DMS153 treated with DMSO at 0.1 percent for 48 hours (cell line): ENCODE results near the gene FAM184B.
"Not testable (repeated sequence)": the region's sequence is repeated elsewhere in the genome, so short reads cannot be mapped to it uniquely, and the experiment has no call there.

ENCODE experiments used
- DNase-seq: peaks from one replicate; lab custom pipeline; 2025; ENCODE audit not compliant: unreplicated experiment; lab: John Stamatoyannopoulos, UW

The FAM184B gene

DNA sequence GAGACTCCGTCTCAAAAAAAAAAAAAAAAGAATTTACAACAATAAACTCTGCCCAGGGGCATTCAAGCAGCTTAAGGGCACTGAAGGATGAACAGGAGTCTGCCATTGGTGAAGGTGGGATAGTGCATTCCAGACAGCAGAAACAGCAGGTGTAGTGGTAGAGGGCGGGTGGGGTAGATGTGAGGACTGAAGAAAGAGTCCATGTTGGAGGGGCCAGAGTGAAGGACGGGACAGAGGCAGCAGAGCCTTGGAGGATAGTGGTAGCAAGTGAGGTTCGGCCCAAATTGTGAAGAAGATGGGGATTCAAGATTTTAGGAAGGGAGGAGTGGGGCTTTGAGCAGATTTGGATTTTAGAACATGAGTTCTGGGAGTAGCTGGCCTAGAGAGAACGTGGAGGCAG, 91.3 kb downstream of the FAM184B start:
- DNase-seq, result no peak

DNA sequence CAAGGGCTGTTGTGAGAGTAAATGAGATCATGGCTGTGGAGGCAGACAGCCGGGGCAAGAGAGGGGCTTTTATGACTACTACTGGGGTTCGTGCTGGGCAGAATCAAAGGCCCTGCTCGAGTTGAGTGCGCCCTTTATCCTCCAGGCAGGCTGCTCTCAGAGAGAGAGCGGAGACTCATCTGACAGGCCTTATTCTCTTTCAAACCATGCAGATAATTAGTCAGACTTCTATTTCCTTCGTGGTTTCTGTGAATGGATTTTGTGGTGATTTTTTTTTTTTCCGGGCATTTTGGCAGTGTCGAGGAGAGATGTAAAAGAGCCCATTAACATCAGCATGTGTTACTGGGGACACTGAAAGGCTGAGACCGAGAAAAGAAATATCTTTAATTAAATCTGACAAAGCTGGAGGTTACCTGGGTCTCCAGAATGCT, 93.4 kb downstream of the FAM184B start:
- no peak for DNase-seq

- DNase-seq, result no peak
Measured at GRCh38 chr4:17687237-17687857, 94.1 kb downstream of the FAM184B start.

DNA sequence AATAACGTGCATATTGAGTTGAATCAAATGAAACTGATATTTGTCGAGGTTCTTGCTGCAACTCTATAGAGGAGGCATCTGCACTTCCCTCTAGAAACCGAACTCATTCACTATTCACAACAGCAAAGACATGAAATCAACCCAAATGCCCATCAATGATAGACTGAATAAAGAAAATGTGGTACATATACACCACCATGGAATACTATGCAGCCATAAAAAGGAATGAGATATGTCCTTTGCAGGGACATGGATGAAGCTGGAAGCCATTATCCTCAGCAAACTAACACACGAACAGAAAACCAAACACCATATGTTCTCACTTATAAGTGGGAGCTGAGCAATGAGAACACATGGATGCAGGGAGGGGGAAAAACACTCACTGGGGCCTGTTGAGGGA, 96.8 kb downstream of the FAM184B start:
- DNase-seq, result not testable (repeated sequence)

DNA sequence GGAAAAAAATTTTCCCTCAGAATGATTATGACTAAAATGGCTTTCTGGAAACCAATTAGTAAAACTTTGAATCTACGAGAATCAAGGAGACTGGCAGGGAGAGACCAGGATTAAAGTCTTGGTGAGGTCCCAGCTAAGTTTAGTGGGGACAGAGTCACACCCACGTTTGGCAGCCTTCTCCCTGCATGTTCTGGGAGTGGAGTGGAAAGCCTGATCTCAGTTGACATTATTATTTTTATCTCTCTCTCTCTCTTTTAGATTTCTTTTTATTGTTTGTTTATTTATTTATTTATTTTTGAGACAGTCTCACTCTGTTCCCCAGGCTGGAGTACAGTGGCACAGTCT, 99.2 kb downstream of the FAM184B start:
- DNase-seq, result no peak

GRCh38 chr4:17681281-17682221, 99.9 kb downstream of the FAM184B start:
- DNase-seq, result no peak

DNA sequence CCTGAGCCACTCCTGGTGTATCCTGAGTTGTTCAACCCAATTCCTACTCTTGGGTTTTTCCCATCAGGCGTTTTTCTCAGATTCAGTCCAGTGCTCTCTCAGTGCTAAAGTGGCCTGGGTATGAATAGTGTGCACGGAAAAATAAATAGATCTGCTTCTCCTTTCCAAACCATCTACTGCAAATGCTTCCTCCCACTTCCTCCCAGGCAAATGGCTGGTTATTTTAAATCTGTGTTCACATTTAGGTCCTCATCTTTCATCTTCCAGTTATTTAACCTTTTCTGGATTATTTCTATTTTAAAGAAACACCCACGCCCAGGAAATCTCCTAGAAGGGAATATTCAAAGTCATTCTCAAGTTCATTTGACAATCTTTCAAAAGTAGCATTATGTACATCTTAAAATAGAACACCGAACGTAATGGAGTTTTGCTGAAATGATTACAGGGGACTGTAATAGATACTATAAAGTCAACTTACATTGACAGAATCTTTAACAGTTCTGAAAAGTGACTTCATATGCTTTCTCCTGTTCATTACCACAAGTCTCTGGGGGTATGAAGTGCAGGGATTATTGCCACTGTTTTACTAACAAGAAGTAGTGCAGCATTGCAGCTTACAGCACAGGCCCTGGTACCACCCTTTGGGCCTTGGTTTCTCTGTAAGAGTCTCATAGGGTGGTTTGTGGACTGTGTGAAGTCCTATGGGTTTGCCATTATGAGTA, 100.7 kb downstream of the FAM184B start:
- DNase-seq, result no peak

- no peak for DNase-seq
Measured at GRCh38 chr4:17670423-17670822, 111.0 kb downstream of the FAM184B start.

GRCh38 chr4:17667653-17668201, 113.7 kb downstream of the FAM184B start:
- DNase-seq, result no peak

- DNase-seq, result no peak
Measured at GRCh38 chr4:17667253-17667652, 114.2 kb downstream of the FAM184B start.

GRCh38 chr4:17665852-17666251, 115.6 kb downstream of the FAM184B start:
- DNase-seq, result no peak

GRCh38 chr4:17665346-17665745, 116.1 kb downstream of the FAM184B start:
- no peak for DNase-seq

- DNase-seq, result no peak
Measured at GRCh38 chr4:17664755-17665154, 116.7 kb downstream of the FAM184B start.

GRCh38 chr4:17662694-17663093, 118.7 kb downstream of the FAM184B start:
- no peak for DNase-seq

DNA sequence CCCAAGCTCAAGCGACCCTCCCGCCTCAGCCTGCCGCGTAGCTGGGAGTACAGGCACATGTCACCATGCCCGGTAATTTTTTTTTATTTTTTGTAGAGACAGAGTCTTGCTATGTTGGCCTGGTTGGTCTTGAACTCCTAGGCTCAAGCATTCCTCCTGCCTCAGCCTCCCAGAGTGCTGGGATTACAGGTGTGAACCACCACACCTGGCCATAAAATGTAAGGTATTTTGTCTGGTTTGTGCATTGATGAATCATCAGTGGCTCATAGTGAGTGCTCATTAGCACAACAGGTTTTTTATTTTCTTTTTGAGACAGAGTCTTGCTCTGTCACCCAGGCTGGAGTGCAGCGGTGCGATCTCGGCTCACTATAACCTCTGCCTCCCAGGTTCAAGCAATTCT, 122.2 kb downstream of the FAM184B start:
- DNase-seq, result not testable (repeated sequence)

GRCh38 chr4:17657849-17658248, 123.6 kb downstream of the FAM184B start:
- DNase-seq, result no peak

DNA sequence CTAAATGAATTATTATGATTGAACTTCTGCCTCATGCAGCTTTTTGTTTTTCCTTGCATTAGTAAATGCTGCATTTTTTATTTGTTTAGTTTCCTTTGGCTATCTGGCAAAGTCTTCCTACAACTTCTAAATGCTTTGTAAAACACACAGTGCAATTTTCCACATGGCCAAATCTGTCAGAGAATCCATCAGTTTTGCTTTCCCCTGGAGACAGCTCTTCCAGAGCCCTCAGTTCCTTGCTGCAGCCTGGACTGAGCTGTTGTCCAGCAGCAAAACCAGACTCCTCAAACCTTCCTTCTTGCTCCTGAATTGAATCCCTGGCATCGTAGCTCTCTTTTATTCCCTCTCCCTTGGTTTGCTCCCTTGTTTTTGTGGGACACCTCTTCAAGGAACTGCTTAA, 124.3 kb downstream of the FAM184B start:
- no peak for DNase-seq

DNA sequence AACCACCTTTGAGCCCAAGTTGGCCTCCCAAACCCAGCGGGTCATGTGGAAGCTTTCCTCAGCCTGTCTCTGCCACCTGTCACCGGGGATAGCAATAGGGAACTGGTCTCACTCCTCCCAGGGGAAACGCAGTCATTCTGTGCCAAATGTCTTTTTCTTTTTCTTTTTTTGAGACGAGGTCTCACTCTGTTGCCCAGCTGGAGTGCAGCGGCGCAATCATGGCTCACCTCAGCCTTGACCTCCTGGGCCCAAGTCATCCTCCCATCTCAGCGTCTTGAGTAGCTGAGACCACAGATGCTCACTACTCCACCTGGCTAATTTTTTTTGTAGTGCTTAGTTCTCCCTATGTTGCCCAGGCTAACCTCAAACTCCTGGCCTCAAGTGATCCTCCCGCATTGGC, 126.7 kb downstream of the FAM184B start:
- DNase-seq, result no peak

DNA sequence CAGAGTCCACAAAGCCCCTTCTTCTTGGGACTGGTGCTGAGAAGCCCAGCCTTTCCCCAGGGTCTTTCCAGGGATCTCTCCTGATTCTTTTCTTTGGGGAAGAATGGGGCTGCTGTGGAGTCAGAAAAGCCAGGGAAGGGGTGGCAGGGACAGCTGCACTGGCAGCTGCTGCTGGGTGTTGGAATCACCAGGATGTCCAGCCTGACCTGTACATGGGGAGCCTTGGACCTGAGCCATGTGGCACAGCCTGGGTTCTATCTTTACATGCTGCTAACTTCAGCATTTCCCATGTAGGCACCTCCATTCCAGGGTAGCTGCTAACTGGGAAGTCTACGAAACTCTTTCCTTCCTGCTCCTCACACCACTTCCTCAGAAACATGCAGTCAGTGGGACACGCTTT, 131.0 kb downstream of the FAM184B start:
- no peak for DNase-seq

GRCh38 chr4:17647927-17648326, 133.5 kb downstream of the FAM184B start:
- DNase-seq, result no peak

DNA sequence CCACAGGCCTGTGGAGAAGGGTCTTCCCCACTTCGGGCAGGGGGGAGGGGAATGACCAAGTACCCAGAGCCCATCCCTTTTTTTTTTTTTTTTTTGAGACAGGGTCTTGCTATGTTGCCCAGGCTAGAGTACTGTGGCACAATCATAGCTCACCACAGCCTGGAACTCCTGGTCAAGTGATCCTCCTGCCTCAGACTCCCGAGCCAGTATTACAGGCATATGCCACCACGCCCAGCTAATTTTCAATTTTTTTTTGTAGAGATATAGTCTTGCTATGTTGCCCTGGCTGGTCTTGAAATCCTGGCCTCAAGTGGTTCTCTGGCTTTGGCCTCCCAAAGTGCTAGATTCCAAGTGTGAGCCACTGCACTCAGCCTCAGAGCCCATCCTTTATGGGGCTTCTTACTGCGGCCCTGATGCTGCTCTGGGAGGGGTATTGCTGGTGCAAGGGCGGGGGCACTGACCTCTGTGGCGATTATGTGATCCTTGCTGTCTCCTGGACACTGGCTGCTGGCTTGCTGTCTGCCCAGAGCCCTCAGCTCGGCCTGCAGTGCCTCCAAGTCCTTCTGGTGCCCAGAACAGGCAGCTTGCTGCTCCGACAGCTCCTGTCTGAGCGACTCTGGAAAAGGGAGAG, 134.1 kb downstream of the FAM184B start:
- DNase-seq, result no peak
